Heart right ventricle (tissue), 16 donors: ENCODE results near the gene UBC. TPM values are rescaled to one million over a fixed set of nuclear protein-coding genes. Genes with fewer than 3 reads are reported as not detected.
A peak's percentile ranks its signal among the peaks of the same experiment; 100 is the strongest.

Experiments
- ATAC-seq, 8 donors: fragments of 200-7000 bp; cut with Tn5 transposase; one replicate each; pipeline ENCODE4 v1.9.1; 2020; ENCODE audit warnings: mild to moderate bottlenecking in 8 of 8, moderate library complexity in 8 of 8, moderate number of reproducible peaks in 1 of 8
- DNase-seq, 2 donors: peaks; one replicate each; pipeline ENCODE4 v3.0.0-alpha.2; 2020
- H3K27ac ChIP-seq, 10 donors: fragments of 200-600 bp; sonication (generic) in 2 of 10; one replicate each; pipeline versions ENCODE4 v1.5.0 to v1.8.0; 2020 to 2022; ENCODE audit warnings: mild to moderate bottlenecking in 3 of 10
- H3K27me3 ChIP-seq, 7 donors: fragments of 200-600 bp; one replicate each; pipeline ENCODE4 v1.8.0; 2021 to 2022; ENCODE audit warnings: mild to moderate bottlenecking in 2 of 7
- H3K36me3 ChIP-seq, 9 donors: fragments of 200-600 bp; sonication (generic) in 1 of 9; one replicate each; pipeline versions ENCODE4 v1.5.0 to v1.8.0; 2020 to 2022; ENCODE audit warnings: mild to moderate bottlenecking in 2 of 9
- H3K4me1 ChIP-seq, 9 donors: fragments of 200-600 bp; sonication (generic) in 1 of 9; one replicate each; pipeline versions ENCODE4 v1.5.0 to v1.8.0; 2020 to 2022; ENCODE audit warnings: mild to moderate bottlenecking in 4 of 9
- H3K4me3 ChIP-seq, 10 donors: fragments of 200-600 bp; sonication (generic) in 2 of 10; one replicate each; pipeline versions ENCODE4 v1.5.0 to v1.8.0; 2020 to 2022; ENCODE audit warnings: mild to moderate bottlenecking in 7 of 10, moderate library complexity in 2 of 10
- H3K9me3 ChIP-seq, 11 donors: fragments of 200-600 bp in 10 of 11; sonication (generic) in 2 of 11; one replicate each; pipeline versions ENCODE4 v1.5.0 to v1.8.0; 2013 to 2022; ENCODE audit warnings: mild to moderate bottlenecking in 2 of 11, control low read depth in 1 of 11, moderate library complexity in 1 of 11
- CTCF ChIP-seq, 9 donors: fragments of 200-600 bp; sonication (generic) in 2 of 9; IDR thresholded peaks; one replicate each; pipeline versions ENCODE4 v1.5.0 to v1.8.0; 2021 to 2022; ENCODE audit warnings: antibody characterized with exemption in 9 of 9, mild to moderate bottlenecking in 5 of 9, moderate library complexity in 1 of 9
- WGBS, 2 donors: extraction: QIAGEN DNeasy Blood & Tissue Kit; methylation state at CpG; one replicate each; pipeline ENCODE4 v1.1.7; 2013; ENCODE audit warnings: inconsistent platforms in 1 of 2; 5-methylcytosine and 5-hydroxymethylcytosine counted together
- intact Hi-C, 10 donors: fragments of 100-400 bp; cut with DNase I; formaldehyde crosslinking; loops; one replicate each; pipeline versions ENCODE4 v1.11.1 to v1.14.2; 2022
- polyA plus RNA-seq, 2 donors: library from polyadenylated mRNA; stranded (reverse); fragments of 200-250 nt; gene quantifications; one replicate each; pipeline ENCODE4 v1.2.3, GENCODE V29; 2013
- total RNA-seq, 10 donors: library from RNA; stranded (reverse); fragmentation: NEBNext Ultra II Directional in 3 of 10; extraction: Animal tissue kit (Norgen Biotek cat#: 25700) in 3 of 10; gene quantifications; one replicate each; pipeline versions ENCODE4 v1.2.1 to v1.2.4, GENCODE V29; 2021 to 2023
- donor health status: Arrhythmogenic right ventricular cardiomyopathy.
- donor health status: ischemic (EF 13 %, LVEDD 7.1; RV severe dilation, severe dysfunction).
- donor health status: healthy with polysubstance abuse.
- donor health status: DM: no; HTN: yes; CAD: no.
- donor health status: DM: no; HTN: no; CAD: no.
- donor health status: ischemic (EF 25% LVEDD 6.9; RV normal size, moderate dysfunction).
- donor health status: ischemic (EF 25% LVEDD 5.7; RV mildly dilated, moderate dysfunction).
- donor health status: healthy.
- donor health status: DM: yes; HTN: yes; CAD: no.
- donor health status: Ischemic cardiomyopathy.
- donor health status: ischemic (EF 35%, LVEDD 5.7; RV mildly dilated, moderate dysfunction).
- donor health status: nonischemic (EF 11% LVEDD 7.7; RV severe dilation, severe dysfunction).
- donor health status: DM: yes; HTN: yes; CAD: no.
- donor health status: PGD.
- donor health status: ischemic (EF 29% LVEDD 5.4; RV normal size, mild dysfunction).
- donor health status: nonischemic (EF 23%, LVEDD 6.1; RV moderate dilation, normal function).

UBC gene
- total and polyA plus RNA-seq, 12 donors, result 1,161 to 1,913 (median 1,447) TPM

- no peaks in the 10 kb centered on the region for H3K27me3 ChIP-seq
Observed at GRCh38 chr12:124946447-124946793, 32.0 kb upstream of the UBC start.

GRCh38 chr12:124941170-124941527 is 26.7 kb upstream of the UBC start:
- no peak for TF ChIP-seq CTCF (IDR thresholded peaks at IDR 0.05)
- Histone ChIP-seq H3K4me1 (peaks cover 5 to 47% (median 30%) of the 10 kb centered on the region in 9 donors), H3K27ac (peak overlapping the region in 9 of 10 donors; percentile 66 to 95 (median 89)), H3K4me3 (peak overlapping the region in 8 of 10 donors; percentile 35 to 66 (median 54)), H3K9me3 (no peaks in the 10 kb centered on the region), H3K27me3 (no peaks in the 10 kb centered on the region), H3K36me3 (peaks cover 0 to 10% (median 0%) of the 10 kb centered on the region in 9 donors)
- intact Hi-C loops, result loop anchor here in 5 of 10 donors (2.0 to 5.0 kb wide), 3 partner anchors 32 to 34 kb away; no protein-coding TSS in a partner anchor
- no peak for DNase-seq
- WGBS, 2 donors, result 68 to 77% methylated on average over 7 of the region's 7 CpGs
- ATAC-seq, result no peak

More at GRCh38 chr12:124946447-124946793, 32.0 kb upstream of the UBC start:
- H3K4me3 ChIP-seq, result no peak overlapping the region
- 90 to 92% methylated on average over 10 of the region's 10 CpGs for WGBS, 2 donors
- no peak for TF ChIP-seq CTCF (IDR thresholded peaks at IDR 0.05)
- H3K4me1 ChIP-seq, result peaks cover 0 to 10% (median 0%) of the 10 kb centered on the region in 9 donors
- DNase-seq (no peak), ATAC-seq (no peak)
- no peaks in the 10 kb centered on the region for H3K9me3 ChIP-seq
- intact Hi-C loops, result no loop called here
- no peak overlapping the region for H3K27ac ChIP-seq
- H3K36me3 ChIP-seq, result peaks cover 0 to 62% (median 17%) of the 10 kb centered on the region in 9 donors

GRCh38 chr12:124940393-124941169 is 26.1 kb upstream of the UBC start:
- peak overlapping the region in 9 of 10 donors; percentile 35 to 66 (median 54) for H3K4me3 ChIP-seq
- no peaks in the 10 kb centered on the region for H3K27me3 ChIP-seq
- H3K27ac ChIP-seq, result peak overlapping the region; percentile 66 to 95 (median 87)
- peak; percentile 89 to 92 for DNase-seq
- 12% methylated on average over 27 of the region's 27 CpGs for WGBS, 2 donors
- ATAC-seq, result peak; percentile 75 to 90 (median 82)
- intact Hi-C loops, result loop anchor here in 5 of 10 donors (1.0 to 5.0 kb wide), 4 partner anchors 13 to 34 kb away; no protein-coding TSS in a partner anchor
- no peaks in the 10 kb centered on the region for H3K9me3 ChIP-seq
- H3K36me3 ChIP-seq, result peaks cover 0 to 9% (median 0%) of the 10 kb centered on the region in 9 donors
- peaks cover 5 to 47% (median 30%) of the 10 kb centered on the region in 9 donors for H3K4me1 ChIP-seq
- peak; percentile 87 to 96 (median 93) for TF ChIP-seq CTCF (IDR thresholded peaks at IDR 0.05)

- no peaks in the 10 kb centered on the region for H3K9me3 ChIP-seq
- H3K4me3 ChIP-seq, result peak overlapping the region in 9 of 10 donors; percentile 35 to 66 (median 54)
- H3K27ac ChIP-seq, result peak overlapping the region; percentile 66 to 95 (median 87)
- H3K36me3 ChIP-seq, result peaks cover 0 to 9% (median 0%) of the 10 kb centered on the region in 9 donors
- no peak for TF ChIP-seq CTCF (IDR thresholded peaks at IDR 0.05)
- intact Hi-C loops, result loop anchor here in 5 of 10 donors (1.0 to 5.0 kb wide), 4 partner anchors 13 to 33 kb away; no protein-coding TSS in a partner anchor
- no peaks in the 10 kb centered on the region for H3K27me3 ChIP-seq
- DNase-seq, result no peak
- ATAC-seq, result peak in 7 of 8 donors; percentile 0 to 66 (median 33)
- 0 to 1% methylated on average over 8 of the region's 8 CpGs for WGBS, 2 donors
- H3K4me1 ChIP-seq, result peaks cover 5 to 47% (median 30%) of the 10 kb centered on the region in 9 donors
Observed at GRCh38 chr12:124940143-124940392, 25.6 kb upstream of the UBC start.
